Measurements from ENCODE around the gene AKR1E2.

Gene AKR1E2

GRCh38 chr10:4883079-4883739, 57.2 kb downstream of the AKR1E2 start:
- Histone ChIP-seq H3K4me1 (ENCODE audit: control insufficient read depth, insufficient read depth, low read length, poor library complexity, severe bottlenecking) (no peaks in the 10 kb centered on the region), H3K9me3 (ENCODE audit: control insufficient read depth, low read length) (no peaks in the 10 kb centered on the region), H3K36me3 (ENCODE audit: control insufficient read depth, insufficient read depth, low read length) (no peaks in the 10 kb centered on the region), H3K4me3 (ENCODE audit: insufficient read depth, low read depth, low read length, poor library complexity, severe bottlenecking) (no peak overlapping the region), H3K27ac (ENCODE audit: insufficient read depth, low read length, poor library complexity, severe bottlenecking) (no peak overlapping the region), H3K27me3 (replicated peaks; ENCODE audit: control insufficient read depth, insufficient read depth, low read length, poor library complexity, severe bottlenecking) (no peaks in the 10 kb centered on the region)
- no peak for DNase-seq

DNA sequence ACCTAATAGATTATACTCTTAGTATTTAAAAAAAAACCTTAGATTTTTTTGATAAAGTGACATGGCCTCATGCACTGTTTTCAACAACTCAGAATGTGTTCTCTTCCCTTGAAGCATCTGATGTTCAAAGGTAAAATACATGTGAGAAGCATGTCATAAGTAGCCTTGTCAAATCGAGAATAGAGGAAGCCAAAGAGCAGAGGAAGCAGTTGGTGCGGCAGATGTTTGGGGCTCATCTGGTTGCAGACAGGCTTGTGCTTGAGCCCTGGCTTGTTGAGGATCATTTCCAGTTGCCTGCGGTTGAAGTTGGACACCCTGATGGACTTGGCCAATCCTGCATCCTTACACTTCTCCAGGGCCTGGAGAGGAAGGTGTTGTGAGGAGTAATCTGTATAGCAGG, 59.2 kb downstream of the AKR1E2 start:
- Histone ChIP-seq H3K4me1 (ENCODE audit: control insufficient read depth, insufficient read depth, low read length, poor library complexity, severe bottlenecking) (no peaks in the 10 kb centered on the region), H3K36me3 (ENCODE audit: control insufficient read depth, insufficient read depth, low read length) (no peaks in the 10 kb centered on the region), H3K27me3 (replicated peaks; ENCODE audit: control insufficient read depth, insufficient read depth, low read length, poor library complexity, severe bottlenecking) (no peaks in the 10 kb centered on the region), H3K4me3 (ENCODE audit: insufficient read depth, low read depth, low read length, poor library complexity, severe bottlenecking) (no peak overlapping the region), H3K9me3 (ENCODE audit: control insufficient read depth, low read length) (no peaks in the 10 kb centered on the region), H3K27ac (ENCODE audit: insufficient read depth, low read length, poor library complexity, severe bottlenecking) (no peak overlapping the region)
- DNase-seq, result no peak

- Histone ChIP-seq H3K4me1 (ENCODE audit: control insufficient read depth, insufficient read depth, low read length, poor library complexity, severe bottlenecking) (no peaks in the 10 kb centered on the region), H3K9me3 (ENCODE audit: control insufficient read depth, low read length) (no peaks in the 10 kb centered on the region), H3K27me3 (replicated peaks; ENCODE audit: control insufficient read depth, insufficient read depth, low read length, poor library complexity, severe bottlenecking) (no peaks in the 10 kb centered on the region), H3K4me3 (ENCODE audit: insufficient read depth, low read depth, low read length, poor library complexity, severe bottlenecking) (no peak overlapping the region), H3K27ac (ENCODE audit: insufficient read depth, low read length, poor library complexity, severe bottlenecking) (no peak overlapping the region), H3K36me3 (ENCODE audit: control insufficient read depth, insufficient read depth, low read length) (no peaks in the 10 kb centered on the region)
- DNase-seq, result no peak
Observed at GRCh38 chr10:4887501-4887900, 61.5 kb downstream of the AKR1E2 start.

DNA sequence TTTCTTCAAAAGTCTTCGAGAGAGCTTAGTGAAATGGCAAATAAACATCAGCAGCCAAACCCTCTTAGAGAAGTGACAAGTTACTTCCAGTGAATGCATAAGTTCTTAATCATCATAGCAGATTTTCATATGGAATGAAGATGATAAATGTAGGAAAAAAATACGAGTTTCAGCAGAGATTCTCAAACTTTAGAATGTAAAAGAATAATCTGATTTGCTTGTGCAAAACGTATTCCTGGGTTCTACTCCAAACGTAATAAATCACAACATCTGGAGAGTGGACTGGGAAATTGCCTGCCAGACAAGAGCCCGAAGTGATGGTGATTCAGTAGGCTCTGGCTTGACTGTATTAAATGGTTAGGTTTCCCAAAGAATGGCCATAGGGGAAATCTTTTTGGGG, 62.2 kb downstream of the AKR1E2 start:
- H3K9me3 ChIP-seq (ENCODE audit: control insufficient read depth, low read length), result no peaks in the 10 kb centered on the region
- no peak overlapping the region for H3K27ac ChIP-seq (ENCODE audit: insufficient read depth, low read length, poor library complexity, severe bottlenecking)
- no peaks in the 10 kb centered on the region for H3K36me3 ChIP-seq (ENCODE audit: control insufficient read depth, insufficient read depth, low read length)
- DNase-seq, result no peak
- no peak overlapping the region for H3K4me3 ChIP-seq (ENCODE audit: insufficient read depth, low read depth, low read length, poor library complexity, severe bottlenecking)
- H3K4me1 ChIP-seq (ENCODE audit: control insufficient read depth, insufficient read depth, low read length, poor library complexity, severe bottlenecking), result no peaks in the 10 kb centered on the region
- H3K27me3 ChIP-seq (replicated peaks; ENCODE audit: control insufficient read depth, insufficient read depth, low read length, poor library complexity, severe bottlenecking), result no peaks in the 10 kb centered on the region

GRCh38 chr10:4889959-4890358, 64.0 kb downstream of the AKR1E2 start:
- Histone ChIP-seq H3K9me3 (ENCODE audit: control insufficient read depth, low read length) (no peaks in the 10 kb centered on the region), H3K4me3 (ENCODE audit: insufficient read depth, low read depth, low read length, poor library complexity, severe bottlenecking) (no peak overlapping the region), H3K27ac (ENCODE audit: insufficient read depth, low read length, poor library complexity, severe bottlenecking) (no peak overlapping the region), H3K27me3 (replicated peaks; ENCODE audit: control insufficient read depth, insufficient read depth, low read length, poor library complexity, severe bottlenecking) (no peaks in the 10 kb centered on the region), H3K36me3 (ENCODE audit: control insufficient read depth, insufficient read depth, low read length) (no peaks in the 10 kb centered on the region), H3K4me1 (ENCODE audit: control insufficient read depth, insufficient read depth, low read length, poor library complexity, severe bottlenecking) (no peaks in the 10 kb centered on the region)
- DNase-seq, result no peak

DNA sequence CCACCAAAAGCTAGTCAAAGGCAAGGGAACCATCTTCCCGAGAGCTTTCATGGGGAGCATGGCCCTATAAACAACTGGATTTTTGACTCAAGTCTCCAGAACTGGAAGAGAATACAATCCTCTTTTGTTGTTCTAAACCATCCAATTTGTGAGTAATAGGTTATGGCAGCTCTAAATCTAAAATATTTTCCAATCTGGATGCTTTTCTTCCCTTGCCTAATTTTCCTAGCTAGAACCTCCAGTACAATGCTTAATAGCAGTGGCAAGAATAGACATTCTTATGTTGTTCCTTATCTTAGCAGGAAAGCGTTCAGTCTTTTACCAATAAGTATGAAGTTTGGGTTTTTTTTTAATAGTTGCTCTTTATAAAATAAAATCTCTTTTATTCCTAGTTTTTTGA, 66.7 kb downstream of the AKR1E2 start:
- H3K36me3 ChIP-seq (ENCODE audit: control insufficient read depth, insufficient read depth, low read length), result no peaks in the 10 kb centered on the region
- no peaks in the 10 kb centered on the region for H3K9me3 ChIP-seq (ENCODE audit: control insufficient read depth, low read length)
- no peak overlapping the region for H3K4me3 ChIP-seq (ENCODE audit: insufficient read depth, low read depth, low read length, poor library complexity, severe bottlenecking)
- H3K4me1 ChIP-seq (ENCODE audit: control insufficient read depth, insufficient read depth, low read length, poor library complexity, severe bottlenecking), result no peaks in the 10 kb centered on the region
- DNase-seq, result no peak
- no peak overlapping the region for H3K27ac ChIP-seq (ENCODE audit: insufficient read depth, low read length, poor library complexity, severe bottlenecking)
- no peaks in the 10 kb centered on the region for H3K27me3 ChIP-seq (replicated peaks; ENCODE audit: control insufficient read depth, insufficient read depth, low read length, poor library complexity, severe bottlenecking)

DNA sequence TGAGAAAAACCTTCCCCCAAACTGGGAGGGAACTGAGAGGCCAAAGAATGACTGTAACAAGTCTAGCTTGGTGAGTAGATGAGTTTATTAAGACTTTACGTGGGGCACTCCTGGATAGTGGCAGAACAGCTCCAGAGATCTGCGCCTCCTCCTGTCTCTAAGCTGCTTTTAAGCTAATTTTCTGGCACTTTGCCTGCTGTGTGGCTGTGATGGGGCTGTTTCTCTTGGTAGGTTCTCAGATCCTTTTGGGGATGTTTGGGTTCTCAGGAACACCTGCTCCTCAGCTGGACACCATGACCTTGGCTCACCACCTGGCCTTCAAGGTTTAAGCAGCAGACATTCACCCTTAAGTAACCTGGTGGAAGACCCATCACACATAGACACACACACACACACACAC, 68.3 kb downstream of the AKR1E2 start:
- H3K4me3 ChIP-seq (ENCODE audit: insufficient read depth, low read depth, low read length, poor library complexity, severe bottlenecking), result no peak overlapping the region
- no peaks in the 10 kb centered on the region for H3K9me3 ChIP-seq (ENCODE audit: control insufficient read depth, low read length)
- H3K27ac ChIP-seq (ENCODE audit: insufficient read depth, low read length, poor library complexity, severe bottlenecking), result no peak overlapping the region
- H3K4me1 ChIP-seq (ENCODE audit: control insufficient read depth, insufficient read depth, low read length, poor library complexity, severe bottlenecking), result no peaks in the 10 kb centered on the region
- no peak for DNase-seq
- H3K27me3 ChIP-seq (replicated peaks; ENCODE audit: control insufficient read depth, insufficient read depth, low read length, poor library complexity, severe bottlenecking), result no peaks in the 10 kb centered on the region
- H3K36me3 ChIP-seq (ENCODE audit: control insufficient read depth, insufficient read depth, low read length), result no peaks in the 10 kb centered on the region

Measured in effector memory CD4-positive, alpha-beta T cell (primary cell).